Keratinocyte (primary cell): ENCODE results near the gene HNRNPLL. TPM values are rescaled to one million over a fixed set of nuclear protein-coding genes. Genes with fewer than 3 reads are reported as not detected.
A peak's percentile ranks its signal among the peaks of the same experiment; 100 is the strongest.

Experiments used
- DNase-seq: peaks from one replicate; pipeline ENCODE4 v3.0.0-alpha.2; 2011; ENCODE audit warnings: low read depth, missing footprints, low spot score
- FAIRE-seq: peaks from 2 replicates; lab custom pipeline; 2011; peaks lifted over from hg19 to GRCh38; lab: Jason Lieb, UNC
- H2AFZ ChIP-seq: 2 replicates; pipeline ENCODE4 v1.6.0; 2012; ENCODE audit warnings: low read length, control low read depth, inconsistent platforms; ENCODE audit not compliant: control insufficient read depth
- H3K27ac ChIP-seq: 2 replicates; pipeline ENCODE4 v1.5.1; 2011; ENCODE audit warnings: low read length; ENCODE audit not compliant: control insufficient read depth, insufficient read depth
- H3K27me3 ChIP-seq: 3 replicates; pipeline ENCODE4 v1.6.0; 2011; ENCODE audit warnings: low read length; ENCODE audit not compliant: control insufficient read depth, insufficient read depth; ENCODE audit errors: extremely low read depth
- H3K36me3 ChIP-seq, 2 experiments: 2 replicates in 1 of 2; 3 replicates in 1 of 2; pipeline ENCODE4 v1.5.1; 2011; ENCODE audit warnings: low read length in 2 of 2, mild to moderate bottlenecking in 1 of 2; ENCODE audit not compliant: control insufficient read depth in 2 of 2, insufficient read depth in 2 of 2; ENCODE audit errors: extremely low read depth in 1 of 2
- H3K4me1 ChIP-seq: 3 replicates; pipeline ENCODE4 v1.5.1; 2011; ENCODE audit warnings: low read length; ENCODE audit not compliant: control insufficient read depth, insufficient read depth; ENCODE audit errors: extremely low read depth
- H3K4me2 ChIP-seq: 3 replicates; pipeline ENCODE4 v1.6.0; 2011; ENCODE audit warnings: low read depth, low read length; ENCODE audit not compliant: control insufficient read depth, insufficient read depth; ENCODE audit errors: extremely low read depth
- H3K4me3 ChIP-seq, 3 experiments: fragments of 200-600 bp in 1 of 3; sonication (generic) in 1 of 3; 2 replicates in 2 of 3; 3 replicates in 1 of 3; pipeline ENCODE4 v1.5.1; 2011 to 2016; ENCODE audit warnings: low read length in 3 of 3, mild to moderate bottlenecking in 3 of 3, control low read depth in 2 of 3, inconsistent platforms in 1 of 3, low read depth in 1 of 3, mixed read lengths in 1 of 3, mixed run types in 1 of 3, moderate library complexity in 1 of 3; ENCODE audit not compliant: control insufficient read depth in 2 of 3, insufficient read depth in 2 of 3; ENCODE audit errors: extremely low read depth in 1 of 3
- H3K79me2 ChIP-seq: 2 replicates; pipeline ENCODE4 v1.6.0; 2012; ENCODE audit warnings: low read length; ENCODE audit not compliant: control insufficient read depth, insufficient read depth
- H3K9ac ChIP-seq: 3 replicates; pipeline ENCODE4 v1.6.0; 2011; ENCODE audit warnings: low read length; ENCODE audit not compliant: control insufficient read depth, insufficient read depth; ENCODE audit errors: extremely low read depth
- H3K9me1 ChIP-seq: 3 replicates; pipeline ENCODE4 v1.6.0; 2011; ENCODE audit warnings: low read length; ENCODE audit not compliant: control insufficient read depth, insufficient read depth; ENCODE audit errors: extremely low read depth
- H3K9me3 ChIP-seq: 2 replicates; pipeline ENCODE4 v1.5.1; 2012; ENCODE audit warnings: low read depth, low read length; ENCODE audit not compliant: control insufficient read depth
- H4K20me1 ChIP-seq: 3 replicates; pipeline ENCODE4 v1.6.0; 2011; ENCODE audit warnings: low read length; ENCODE audit not compliant: control insufficient read depth, insufficient read depth; ENCODE audit errors: extremely low read depth
- EZH2 ChIP-seq: IDR thresholded peaks from one replicate; pipeline ENCODE4 v1.6.1; 2012; ENCODE audit warnings: inconsistent platforms, mild to moderate bottlenecking, low read length, moderate library complexity
- dilution Hi-C: fragments of 300-500 bp; cut with MboI; formaldehyde crosslinking; loops from one replicate; pipeline ENCODE4 v1.7.0; 2020; ENCODE audit warnings: low sequenced_read_pairs; ENCODE audit not compliant: extremely low pct_ligation_motif_present
- polyA plus RNA-seq, 5 experiments: library from polyadenylated mRNA; depleted of rRNA in 3 of 5; stranded (reverse) in 3 of 5; stranded (forward) in 1 of 5; unstranded in 1 of 5; fragments of >200 nt; gene quantifications; 1 replicate in 1 of 5; 2 replicates in 3 of 5; 3 replicates in 1 of 5; pipeline versions ENCODE4 v1.2.1 to v1.2.3, GENCODE V29; 2011 to 2012; ENCODE audit warnings: missing spikeins in 2 of 5, low read depth in 1 of 5, low replicate concordance in 1 of 5
- TF ChIP-seq, protein P1 (sequence below), 3 experiments: IDR thresholded peaks in 1 of 3; conservative IDR thresholded peaks in 1 of 3; optimal IDR thresholded peaks in 1 of 3; 2 replicates in 2 of 3; 3 replicates in 1 of 3; pipeline versions ENCODE3 to v1.5.1; 2011; ENCODE audit warnings: low read length in 3 of 3, mild to moderate bottlenecking in 3 of 3, moderate library complexity in 2 of 3, control low read depth in 1 of 3, inconsistent platforms in 1 of 3; ENCODE audit not compliant: insufficient read depth in 2 of 3; ENCODE audit errors: extremely low read depth in 1 of 3

The HNRNPLL gene
- polyA plus RNA-seq, 1 donor (not counting 4 experiments of a cell fraction or from before 2014, with no cell fraction given) = 53.8 TPM

DNA sequence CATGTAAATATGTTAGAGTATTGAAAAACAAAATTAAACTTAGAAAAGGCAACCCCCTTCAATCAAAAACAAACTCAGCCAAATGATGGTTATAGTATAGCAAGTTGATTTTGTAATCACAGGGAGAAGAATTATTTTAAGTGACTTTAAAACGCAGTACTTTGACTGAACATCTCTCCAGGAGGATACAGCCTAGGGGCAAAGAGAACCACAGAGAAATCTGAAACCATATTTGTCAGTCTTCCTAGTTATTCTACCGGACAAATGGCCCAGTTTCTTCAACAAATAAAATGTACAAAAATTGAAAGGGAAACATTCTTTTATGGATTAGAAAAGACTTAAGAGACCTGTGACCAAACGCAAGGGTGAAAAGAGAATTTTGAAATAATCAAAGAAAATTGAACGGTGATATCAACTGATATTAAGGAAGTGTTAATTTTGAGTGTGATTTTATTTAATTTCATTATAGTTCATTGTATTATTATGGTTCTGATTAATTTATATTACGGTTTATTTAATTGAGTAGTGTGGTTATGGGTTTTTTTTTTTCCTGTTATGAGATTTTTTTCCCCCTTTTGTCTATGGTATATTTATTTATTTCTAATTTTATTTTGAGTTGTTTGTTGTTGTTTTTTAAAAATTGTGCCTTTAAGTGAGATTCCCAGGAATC, 75.3 kb downstream of the HNRNPLL start:
- H3K4me1 ChIP-seq = no peaks in the 10 kb centered on the region
- H4K20me1 ChIP-seq = no peaks in the 10 kb centered on the region
- peak overlapping the region; percentile 84 for H2AFZ ChIP-seq
- no peak for FAIRE-seq
- no peaks in the 10 kb centered on the region for H3K27me3 ChIP-seq
- peak overlapping the region; percentile 87 for H3K4me2 ChIP-seq
- no peak for DNase-seq
- H3K4me3 ChIP-seq = peak overlapping the region; percentile 35 to 69 (median 62)
- H3K79me2 ChIP-seq = no peaks in the 10 kb centered on the region
- H3K36me3 ChIP-seq = no peaks in the 10 kb centered on the region
- H3K9me1 ChIP-seq = no peaks in the 10 kb centered on the region
- peak overlapping the region; percentile 52 for H3K9ac ChIP-seq
- H3K9me3 ChIP-seq = no peaks in the 10 kb centered on the region
- TF ChIP-seq EZH2 = no peak
- TF ChIP-seq, protein P1, sequence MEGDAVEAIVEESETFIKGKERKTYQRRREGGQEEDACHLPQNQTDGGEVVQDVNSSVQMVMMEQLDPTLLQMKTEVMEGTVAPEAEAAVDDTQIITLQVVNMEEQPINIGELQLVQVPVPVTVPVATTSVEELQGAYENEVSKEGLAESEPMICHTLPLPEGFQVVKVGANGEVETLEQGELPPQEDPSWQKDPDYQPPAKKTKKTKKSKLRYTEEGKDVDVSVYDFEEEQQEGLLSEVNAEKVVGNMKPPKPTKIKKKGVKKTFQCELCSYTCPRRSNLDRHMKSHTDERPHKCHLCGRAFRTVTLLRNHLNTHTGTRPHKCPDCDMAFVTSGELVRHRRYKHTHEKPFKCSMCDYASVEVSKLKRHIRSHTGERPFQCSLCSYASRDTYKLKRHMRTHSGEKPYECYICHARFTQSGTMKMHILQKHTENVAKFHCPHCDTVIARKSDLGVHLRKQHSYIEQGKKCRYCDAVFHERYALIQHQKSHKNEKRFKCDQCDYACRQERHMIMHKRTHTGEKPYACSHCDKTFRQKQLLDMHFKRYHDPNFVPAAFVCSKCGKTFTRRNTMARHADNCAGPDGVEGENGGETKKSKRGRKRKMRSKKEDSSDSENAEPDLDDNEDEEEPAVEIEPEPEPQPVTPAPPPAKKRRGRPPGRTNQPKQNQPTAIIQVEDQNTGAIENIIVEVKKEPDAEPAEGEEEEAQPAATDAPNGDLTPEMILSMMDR (optimal IDR thresholded peaks at IDR 0.05 in 1 of 3, IDR thresholded peaks at IDR 0.05 in 1 of 3, conservative IDR thresholded peaks at IDR 0.05 in 1 of 3; ENCODE audit: extremely low read depth in 1 of 3, insufficient read depth in 2 of 3, low read length in 3 of 3) = no peak
- no peak overlapping the region for H3K27ac ChIP-seq
- dilution Hi-C loops = no loop called here

DNA sequence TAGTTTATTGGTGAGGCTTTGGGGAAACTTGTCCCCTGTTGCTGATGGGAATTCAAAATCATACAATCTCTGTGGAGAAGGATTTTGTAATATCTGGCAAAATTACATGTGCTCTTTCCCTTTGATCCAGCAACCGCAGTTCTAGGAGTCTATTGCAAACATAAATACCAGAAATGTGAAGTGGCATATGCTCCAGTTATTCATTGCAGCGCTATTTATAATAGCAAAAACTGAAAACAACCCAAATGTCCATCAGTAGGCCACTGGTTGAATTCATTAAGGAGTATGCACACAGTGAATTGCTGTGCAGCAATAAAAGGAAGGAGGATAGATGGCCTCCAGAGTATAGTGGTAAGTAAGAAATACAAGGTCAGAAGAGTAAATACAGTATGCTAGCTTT, 76.5 kb downstream of the HNRNPLL start:
- DNase-seq = no peak

More for the DNA sequence above, 76.5 kb downstream of the HNRNPLL start:
- FAIRE-seq = no peak
- no peaks in the 10 kb centered on the region for H3K9me1 ChIP-seq
- H3K36me3 ChIP-seq = no peaks in the 10 kb centered on the region
- no peaks in the 10 kb centered on the region for H3K79me2 ChIP-seq
- TF ChIP-seq EZH2 = no peak
- TF ChIP-seq, protein P1 (optimal IDR thresholded peaks at IDR 0.05 in 1 of 3, IDR thresholded peaks at IDR 0.05 in 1 of 3, conservative IDR thresholded peaks at IDR 0.05 in 1 of 3; ENCODE audit: extremely low read depth in 1 of 3, insufficient read depth in 2 of 3, low read length in 3 of 3) = no peak
- H3K27me3 ChIP-seq = no peaks in the 10 kb centered on the region
- H2AFZ ChIP-seq = no peak overlapping the region
- H4K20me1 ChIP-seq = no peaks in the 10 kb centered on the region
- H3K4me3 ChIP-seq = no peak overlapping the region
- H3K9ac ChIP-seq = no peak overlapping the region
- H3K4me2 ChIP-seq = no peak overlapping the region
- no peaks in the 10 kb centered on the region for H3K9me3 ChIP-seq
- dilution Hi-C loops = no loop called here
- H3K4me1 ChIP-seq = no peaks in the 10 kb centered on the region
- no peak overlapping the region for H3K27ac ChIP-seq
